HG03095 (cell line): ENCODE data around the gene GTF2IRD1.
A peak's percentile ranks its signal among the peaks of the same experiment; 100 is the strongest.

Experiments
- ATAC-seq: cut with Tn5 transposase; IDR thresholded peaks from one replicate; pipeline ENCODE4 v1.9.1; 2021; ENCODE audit warnings: moderate library complexity; ENCODE audit not compliant: unreplicated experiment

The GTF2IRD1 gene

GRCh38 chr7:74586258-74587175, 132.8 kb downstream of the GTF2IRD1 start:
- ATAC-seq: no peak

GRCh38 chr7:74587435-74588126, 133.9 kb downstream of the GTF2IRD1 start:
- peak; percentile 74 for ATAC-seq

- ATAC-seq: no peak
Observed at GRCh38 chr7:74590813-74591212, 137.1 kb downstream of the GTF2IRD1 start.

- no peak for ATAC-seq
Observed at GRCh38 chr7:74598558-74598957, 144.9 kb downstream of the GTF2IRD1 start.

- ATAC-seq: no peak
Observed at GRCh38 chr7:74599244-74599643, 145.5 kb downstream of the GTF2IRD1 start.

GRCh38 chr7:74604326-74605020, 150.8 kb downstream of the GTF2IRD1 start:
- ATAC-seq: no peak

- no peak for ATAC-seq
Observed at GRCh38 chr7:74606101-74606908, 152.6 kb downstream of the GTF2IRD1 start.

- ATAC-seq: no peak
Observed at GRCh38 chr7:74606909-74607510, 153.3 kb downstream of the GTF2IRD1 start.

- no peak for ATAC-seq
Observed at GRCh38 chr7:74612015-74612829, 158.5 kb downstream of the GTF2IRD1 start.

GRCh38 chr7:74615933-74616780, 162.5 kb downstream of the GTF2IRD1 start:
- no peak for ATAC-seq

- no peak for ATAC-seq
Observed at GRCh38 chr7:74617180-74617744, 163.6 kb downstream of the GTF2IRD1 start.

- ATAC-seq: no peak
Observed at GRCh38 chr7:74619235-74619860, 165.6 kb downstream of the GTF2IRD1 start.

- ATAC-seq: no peak
Observed at GRCh38 chr7:74622228-74622749, 168.6 kb downstream of the GTF2IRD1 start.

- no peak for ATAC-seq
Observed at GRCh38 chr7:74623135-74623534, 169.4 kb downstream of the GTF2IRD1 start.

- no peak for ATAC-seq
Observed at GRCh38 chr7:74625446-74625845, 171.7 kb downstream of the GTF2IRD1 start.

GRCh38 chr7:74627661-74628411, 174.1 kb downstream of the GTF2IRD1 start:
- ATAC-seq: no peak

- no peak for ATAC-seq
Observed at GRCh38 chr7:74632505-74632904, 178.8 kb downstream of the GTF2IRD1 start.
